ENCODE measurements around the gene EFEMP2. TPM values are rescaled to one million over a fixed set of nuclear protein-coding genes. Genes with fewer than 3 reads are reported as not detected.

Gene EFEMP2
- 21.5 and 23.9 TPM in 2 replicates for total RNA-seq (2014; rRNA removed; shearing (Covaris generic))

GRCh38 chr11:65872586-65873317 lies at the start of gene EFEMP2:
Gene EFEMP2, minus strand, starts transcription at chr11:65872800. Its CDS starts 446 bp downstream, at chr11:65872354.
- H3K4me3 ChIP-seq, result peak within 1 kb of the TSS; percentile 58
- DNase-seq, result peak; percentile 41 to 42
- peaks cover 2% of the 10 kb centered on the region for H3K36me3 ChIP-seq
- peak within 1 kb of the TSS; percentile 19; the same call in 1 of the 2 replicates for H3K27ac ChIP-seq
- no peaks in the 10 kb centered on the region for H3K27me3 ChIP-seq
- H3K9me3 ChIP-seq (replicated peaks), result no peaks in the 10 kb centered on the region
- H3K4me1 ChIP-seq, result peaks cover 5% of the 10 kb centered on the region; the same call in 1 of the 2 replicates

- Histone ChIP-seq H3K27ac (no peak overlapping the region), H3K4me3 (no peak overlapping the region), H3K36me3 (no peaks in the 10 kb centered on the region), H3K27me3 (no peaks in the 10 kb centered on the region), H3K4me1 (peaks cover 5% of the 10 kb centered on the region; the same call in 1 of the 2 replicates), H3K9me3 (replicated peaks) (no peaks in the 10 kb centered on the region)
- no peak for DNase-seq
Observed at GRCh38 chr11:65921876-65922275, 49.3 kb upstream of the EFEMP2 start.

DNA sequence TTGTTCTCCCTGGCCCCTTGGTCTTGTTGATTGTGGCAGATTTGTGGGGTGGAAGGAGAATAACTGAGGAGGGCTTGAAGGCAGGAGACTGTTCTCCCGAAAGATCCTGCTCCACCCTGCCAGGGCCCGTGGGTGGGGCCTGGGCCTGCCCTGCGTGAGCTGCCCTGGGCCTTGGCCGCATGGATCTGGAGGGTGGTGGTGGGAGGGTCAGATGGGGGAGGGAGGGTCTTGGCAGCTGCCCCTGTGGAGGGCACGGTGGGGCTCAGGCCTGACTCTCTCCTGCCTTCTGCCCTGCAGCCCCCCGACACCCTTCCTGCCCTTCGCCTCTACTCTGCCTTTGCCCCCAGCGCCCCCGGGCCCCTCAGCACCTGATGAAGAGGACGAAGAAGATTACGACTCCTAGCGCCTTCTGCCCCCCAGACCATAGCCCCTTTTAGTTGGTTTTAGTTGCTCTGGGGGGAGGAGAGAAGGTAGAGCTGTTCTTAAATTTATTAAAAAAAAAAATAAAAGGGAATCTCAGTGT lies 48.5 kb upstream of the EFEMP2 start:
- no peaks in the 10 kb centered on the region for H3K36me3 ChIP-seq
- H3K27ac ChIP-seq, result no peak overlapping the region
- H3K4me1 ChIP-seq, result peaks cover 13% of the 10 kb centered on the region; the same call in 1 of the 2 replicates
- no peaks in the 10 kb centered on the region for H3K9me3 ChIP-seq (replicated peaks)
- H3K27me3 ChIP-seq, result no peaks in the 10 kb centered on the region
- no peak overlapping the region for H3K4me3 ChIP-seq
- no peak for DNase-seq

GRCh38 chr11:65920372-65920802 lies 47.8 kb upstream of the EFEMP2 start:
- Histone ChIP-seq H3K27ac (no peak overlapping the region), H3K4me1 (peaks cover 18% of the 10 kb centered on the region), H3K27me3 (no peaks in the 10 kb centered on the region), H3K9me3 (replicated peaks) (no peaks in the 10 kb centered on the region), H3K4me3 (peak overlapping the region; percentile 84), H3K36me3 (no peaks in the 10 kb centered on the region)
- no peak for DNase-seq

- no peaks in the 10 kb centered on the region for H3K36me3 ChIP-seq
- no peaks in the 10 kb centered on the region for H3K27me3 ChIP-seq
- no peak overlapping the region; the same call in 1 of the 2 replicates for H3K27ac ChIP-seq
- H3K4me1 ChIP-seq, result peaks cover 24% of the 10 kb centered on the region
- H3K4me3 ChIP-seq, result peak overlapping the region; percentile 84
- no peaks in the 10 kb centered on the region for H3K9me3 ChIP-seq (replicated peaks)
- DNase-seq, result no peak
Observed at GRCh38 chr11:65919573-65920371, 47.2 kb upstream of the EFEMP2 start.

DNA sequence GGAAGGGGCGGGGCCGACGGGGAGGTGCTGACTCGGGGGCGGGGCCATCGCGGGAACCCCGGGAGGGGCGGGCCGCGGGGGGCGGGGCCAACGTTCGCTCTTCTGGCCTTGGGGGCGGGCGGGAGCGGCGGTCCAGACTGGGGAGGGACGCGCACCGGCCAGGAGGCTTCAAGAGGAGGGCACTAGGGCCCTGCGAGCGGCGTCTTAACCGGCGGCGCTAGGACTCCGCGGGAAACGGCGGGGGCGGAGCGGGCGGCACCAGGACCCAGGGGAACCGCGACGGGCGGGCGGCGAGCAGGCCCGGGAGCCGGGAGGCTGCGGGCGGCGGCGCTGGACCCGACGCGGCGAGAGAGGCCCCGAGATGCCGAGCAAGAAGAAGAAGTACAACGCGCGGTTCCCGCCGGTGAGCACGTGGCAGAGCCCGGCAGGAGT lies 46.6 kb upstream of the EFEMP2 start, which contains the start of gene DRAP1:
TSS of gene DRAP1 (plus strand) at position 286 of the 432 bp plus-strand sequence. CDS start at position 362, 76 bp downstream.
- no peaks in the 10 kb centered on the region for H3K27me3 ChIP-seq
- DNase-seq, result peak; percentile 99
- peaks cover 27% of the 10 kb centered on the region for H3K4me1 ChIP-seq
- H3K27ac ChIP-seq, result peak within 1 kb of the TSS; percentile 70
- peak within 1 kb of the TSS; percentile 87 for H3K4me3 ChIP-seq
- H3K36me3 ChIP-seq, result no peaks in the 10 kb centered on the region
- H3K9me3 ChIP-seq (replicated peaks), result no peaks in the 10 kb centered on the region

GRCh38 chr11:65918211-65919140 lies 45.9 kb upstream of the EFEMP2 start, which contains the start of gene C11orf68:
Gene C11orf68, minus strand, starts transcription at chr11:65919062. Its CDS starts 31 bp downstream, at chr11:65919031.
- Histone ChIP-seq H3K27me3 (no peaks in the 10 kb centered on the region), H3K4me1 (peaks cover 33% of the 10 kb centered on the region), H3K36me3 (no peaks in the 10 kb centered on the region), H3K27ac (peak within 1 kb of the TSS; percentile 70), H3K9me3 (replicated peaks) (no peaks in the 10 kb centered on the region), H3K4me3 (peak within 1 kb of the TSS; percentile 87)
- DNase-seq, result peak; percentile 51 to 52

DNA sequence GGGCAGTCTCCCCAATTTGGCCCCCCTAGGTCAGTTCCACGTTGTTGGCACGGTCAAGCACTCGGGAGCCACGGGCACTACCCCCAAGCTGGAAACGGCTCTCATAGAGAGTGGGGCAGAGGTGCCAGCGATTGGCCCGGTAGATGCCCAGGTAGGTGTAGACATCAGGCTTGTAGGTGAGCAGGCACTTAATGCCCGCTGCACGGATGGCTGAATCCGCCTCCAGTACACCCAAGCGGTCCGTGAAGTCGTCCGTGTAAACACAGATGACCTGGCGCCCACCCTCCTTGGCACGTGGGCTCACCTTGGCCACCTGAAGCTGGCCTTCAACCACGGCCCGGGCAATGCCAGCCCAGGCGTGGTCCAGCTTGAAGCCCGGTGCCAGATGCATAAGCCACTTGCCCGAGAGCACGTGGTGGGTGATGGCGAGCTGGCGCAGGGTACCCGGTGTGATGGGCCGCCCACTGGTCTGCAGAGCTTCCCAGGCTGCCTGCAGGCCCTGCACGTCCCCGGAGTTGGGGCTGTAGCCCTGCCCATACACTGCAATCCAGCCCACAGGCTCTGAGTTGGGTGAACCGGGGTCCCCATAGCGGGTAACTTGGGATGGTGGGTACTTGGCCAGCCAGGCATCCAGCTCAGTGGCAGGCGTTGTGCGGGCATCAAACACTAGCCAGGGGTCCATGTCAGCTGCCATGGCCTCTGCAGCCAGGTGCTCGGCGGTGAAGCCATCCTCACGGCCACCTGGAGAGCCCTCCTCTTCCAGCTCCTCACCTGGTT lies 45.0 kb upstream of the EFEMP2 start:
- Histone ChIP-seq H3K27me3 (no peaks in the 10 kb centered on the region), H3K36me3 (no peaks in the 10 kb centered on the region), H3K27ac (no peak overlapping the region), H3K4me1 (peaks cover 41% of the 10 kb centered on the region), H3K9me3 (replicated peaks) (no peaks in the 10 kb centered on the region), H3K4me3 (peak overlapping the region; percentile 87)
- DNase-seq, result no peak

DNA sequence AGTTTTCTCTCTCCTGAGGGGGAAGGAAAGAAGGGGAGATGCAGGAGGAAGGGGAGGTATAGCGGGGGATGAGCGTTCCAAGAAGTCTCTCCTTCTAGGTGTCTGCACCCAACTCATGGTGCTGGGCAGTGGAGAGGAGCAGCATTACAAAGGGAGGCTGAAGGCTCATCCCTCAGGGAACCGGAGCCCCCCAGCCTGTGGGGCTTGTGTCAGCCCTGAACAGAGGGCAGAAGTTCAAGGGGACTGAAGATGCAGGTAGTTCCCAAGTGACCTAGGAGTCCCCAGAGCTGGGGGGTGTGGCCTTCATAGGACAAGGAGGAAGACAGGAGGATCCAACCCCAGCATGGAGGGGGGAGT lies 44.5 kb upstream of the EFEMP2 start:
- no peaks in the 10 kb centered on the region for H3K36me3 ChIP-seq
- H3K4me1 ChIP-seq, result peaks cover 47% of the 10 kb centered on the region
- no peak overlapping the region for H3K27ac ChIP-seq
- H3K27me3 ChIP-seq, result no peaks in the 10 kb centered on the region
- no peaks in the 10 kb centered on the region for H3K9me3 ChIP-seq (replicated peaks)
- no peak for DNase-seq
- no peak overlapping the region for H3K4me3 ChIP-seq

- Histone ChIP-seq H3K27me3 (no peaks in the 10 kb centered on the region), H3K9me3 (replicated peaks) (no peaks in the 10 kb centered on the region), H3K27ac (peak overlapping the region; percentile 71), H3K4me1 (peaks cover 53% of the 10 kb centered on the region), H3K4me3 (no peak overlapping the region; the same call in 1 of the 2 replicates), H3K36me3 (no peaks in the 10 kb centered on the region)
- no peak for DNase-seq
Observed at GRCh38 chr11:65916391-65916790, 43.8 kb upstream of the EFEMP2 start.

DNA sequence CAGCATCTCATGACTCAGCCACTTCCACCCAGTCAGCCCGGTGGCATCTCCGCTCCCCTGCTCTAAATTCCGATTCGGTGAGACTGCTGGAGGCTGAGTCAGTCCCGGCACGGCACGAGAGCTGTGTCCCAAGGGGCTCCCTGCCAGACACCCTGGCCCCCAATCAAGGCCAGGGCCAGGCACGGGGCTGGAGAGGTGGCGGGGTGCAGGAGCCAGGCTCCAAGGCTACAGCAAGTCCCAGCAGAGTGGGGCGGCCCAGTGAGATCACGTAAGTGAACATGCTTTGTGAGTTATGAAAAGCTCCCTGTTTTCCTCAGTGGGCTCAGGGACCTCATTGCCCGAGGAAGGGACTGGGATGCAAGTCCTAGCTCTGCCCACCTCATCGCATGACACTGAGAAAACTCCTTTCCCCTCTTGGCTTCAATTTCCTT lies 43.2 kb upstream of the EFEMP2 start:
- Histone ChIP-seq H3K36me3 (no peaks in the 10 kb centered on the region), H3K9me3 (replicated peaks) (no peaks in the 10 kb centered on the region), H3K27ac (peak overlapping the region; percentile 71), H3K27me3 (no peaks in the 10 kb centered on the region), H3K4me3 (peak overlapping the region; percentile 16), H3K4me1 (peaks cover 56% of the 10 kb centered on the region)
- DNase-seq, result peak; percentile 81 to 91

- no peaks in the 10 kb centered on the region for H3K9me3 ChIP-seq (replicated peaks)
- peak; percentile 54 to 63 for DNase-seq
- H3K27me3 ChIP-seq, result no peaks in the 10 kb centered on the region
- no peak overlapping the region for H3K4me3 ChIP-seq
- peak overlapping the region; percentile 71 for H3K27ac ChIP-seq
- no peaks in the 10 kb centered on the region for H3K36me3 ChIP-seq
- H3K4me1 ChIP-seq, result peaks cover 56% of the 10 kb centered on the region
Observed at GRCh38 chr11:65915101-65915820, 42.7 kb upstream of the EFEMP2 start.

GRCh38 chr11:65912845-65913244 lies 40.2 kb upstream of the EFEMP2 start:
- Histone ChIP-seq H3K36me3 (no peaks in the 10 kb centered on the region), H3K27ac (peak overlapping the region; percentile 61), H3K4me1 (peaks cover 55% of the 10 kb centered on the region), H3K9me3 (replicated peaks) (no peaks in the 10 kb centered on the region), H3K27me3 (no peaks in the 10 kb centered on the region), H3K4me3 (no peak overlapping the region)
- peak; percentile 76 to 79 for DNase-seq
